ENCODE results near the gene MACROD2.

Gene MACROD2

DNA sequence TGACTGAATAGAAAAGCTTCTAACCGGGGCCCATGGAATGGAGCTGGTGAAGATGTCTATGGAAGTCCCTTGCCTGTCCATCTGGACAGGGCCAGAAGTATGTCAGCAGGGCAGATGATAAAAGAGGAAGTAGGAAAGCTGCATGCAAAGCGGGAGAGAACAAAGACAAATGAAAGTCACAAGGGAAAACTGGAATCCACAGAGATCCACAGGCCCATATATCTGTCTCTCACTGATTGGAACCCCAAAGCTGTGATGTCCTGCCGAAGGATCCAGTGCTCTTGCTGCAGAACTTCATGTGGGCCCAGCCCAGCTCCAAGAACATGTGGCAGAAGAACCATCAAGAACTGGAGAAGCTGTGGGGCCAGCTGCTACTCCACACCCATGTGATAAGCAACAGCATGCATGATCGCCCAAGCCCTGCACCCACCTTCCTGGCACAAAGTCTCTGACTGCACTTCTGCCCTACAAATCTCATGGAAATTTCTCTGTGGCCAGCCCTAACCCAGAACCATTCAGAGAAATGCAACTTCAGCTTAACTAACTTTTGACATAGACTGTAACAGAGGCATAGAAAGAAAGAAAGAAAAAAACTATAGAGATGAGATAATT, 1862.0 kb downstream of the MACROD2 start:
- TF ChIP-seq ZNF70 (CRISPR knock-in tag; IDR thresholded peaks at IDR 0.05) (no peak), ESRRG (CRISPR knock-in tag; IDR thresholded peaks at IDR 0.05) (no peak), BACH2 (CRISPR knock-in tag; IDR thresholded peaks at IDR 0.05; ENCODE audit: borderline replicate concordance) (no peak), CSRNP3 (CRISPR knock-in tag; IDR thresholded peaks at IDR 0.05) (no peak), RARB (CRISPR knock-in tag; IDR thresholded peaks at IDR 0.05) (no peak), GLIS3 (CRISPR knock-in tag; IDR thresholded peaks at IDR 0.05) (no peak), ISL1 (CRISPR knock-in tag; IDR thresholded peaks at IDR 0.05) (no peak), CSDC2 (CRISPR knock-in tag; IDR thresholded peaks at IDR 0.05) (no peak), PPARA (CRISPR knock-in tag; IDR thresholded peaks at IDR 0.05; ENCODE audit: borderline replicate concordance) (no peak), ARNTL (CRISPR knock-in tag; IDR thresholded peaks at IDR 0.05; ENCODE audit: borderline replicate concordance, low read depth) (no peak), TOX (CRISPR knock-in tag; IDR thresholded peaks at IDR 0.05; ENCODE audit: borderline replicate concordance) (no peak), PATZ1 (CRISPR knock-in tag; IDR thresholded peaks at IDR 0.05; ENCODE audit: borderline replicate concordance) (no peak)
- TF ChIP-seq, protein P1, sequence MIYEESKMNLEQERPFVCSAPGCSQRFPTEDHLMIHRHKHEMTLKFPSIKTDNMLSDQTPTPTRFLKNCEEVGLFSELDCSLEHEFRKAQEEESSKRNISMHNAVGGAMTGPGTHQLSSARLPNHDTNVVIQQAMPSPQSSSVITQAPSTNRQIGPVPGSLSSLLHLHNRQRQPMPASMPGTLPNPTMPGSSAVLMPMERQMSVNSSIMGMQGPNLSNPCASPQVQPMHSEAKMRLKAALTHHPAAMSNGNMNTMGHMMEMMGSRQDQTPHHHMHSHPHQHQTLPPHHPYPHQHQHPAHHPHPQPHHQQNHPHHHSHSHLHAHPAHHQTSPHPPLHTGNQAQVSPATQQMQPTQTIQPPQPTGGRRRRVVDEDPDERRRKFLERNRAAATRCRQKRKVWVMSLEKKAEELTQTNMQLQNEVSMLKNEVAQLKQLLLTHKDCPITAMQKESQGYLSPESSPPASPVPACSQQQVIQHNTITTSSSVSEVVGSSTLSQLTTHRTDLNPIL (CRISPR knock-in tag; IDR thresholded peaks at IDR 0.05; ENCODE audit: low read depth), result no peak
- ATAC-seq, result no peak

DNA sequence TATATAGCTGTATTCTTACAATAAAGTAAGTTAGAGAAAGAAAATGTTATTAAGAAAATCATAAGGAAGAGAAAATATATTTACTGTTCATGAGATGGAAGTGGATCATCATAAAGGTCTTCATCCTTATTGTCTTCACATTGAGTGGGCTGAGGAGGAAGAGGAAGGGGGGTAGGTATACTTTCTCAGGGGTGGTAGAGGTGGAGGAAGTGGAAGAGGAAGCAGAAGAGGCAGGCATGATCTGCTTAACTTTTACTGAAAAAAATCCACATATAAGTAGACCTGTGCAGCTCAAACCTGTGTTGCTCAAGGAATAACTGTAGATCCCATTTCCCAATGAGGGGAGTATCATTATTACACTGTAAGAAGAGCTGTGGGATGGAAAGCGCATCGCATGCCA, 1863.7 kb downstream of the MACROD2 start:
- no peak for ATAC-seq
- TF ChIP-seq PPARA (CRISPR knock-in tag; IDR thresholded peaks at IDR 0.05; ENCODE audit: borderline replicate concordance) (no peak), CSRNP3 (CRISPR knock-in tag; IDR thresholded peaks at IDR 0.05) (no peak), ESRRG (CRISPR knock-in tag; IDR thresholded peaks at IDR 0.05) (no peak), ISL1 (CRISPR knock-in tag; IDR thresholded peaks at IDR 0.05) (no peak), ZNF8 (CRISPR knock-in tag; IDR thresholded peaks at IDR 0.05) (no peak), ZNF70 (CRISPR knock-in tag; IDR thresholded peaks at IDR 0.05) (no peak), GLIS3 (CRISPR knock-in tag; IDR thresholded peaks at IDR 0.05) (no peak), SNAI2 (CRISPR knock-in tag; IDR thresholded peaks at IDR 0.05) (no peak), CSDC2 (CRISPR knock-in tag; IDR thresholded peaks at IDR 0.05) (no peak), BACH2 (CRISPR knock-in tag; IDR thresholded peaks at IDR 0.05; ENCODE audit: borderline replicate concordance) (no peak), ZNF565 (CRISPR knock-in tag; conservative IDR thresholded peaks at IDR 0.05; ENCODE audit: low read depth) (no peak), TOX (CRISPR knock-in tag; IDR thresholded peaks at IDR 0.05; ENCODE audit: borderline replicate concordance) (no peak), OSR1 (CRISPR knock-in tag; IDR thresholded peaks at IDR 0.05) (no peak), ARNTL (CRISPR knock-in tag; IDR thresholded peaks at IDR 0.05; ENCODE audit: borderline replicate concordance, low read depth) (no peak), ZFP30 (CRISPR knock-in tag; IDR thresholded peaks at IDR 0.05) (no peak), TCF4 (CRISPR knock-in tag; IDR thresholded peaks at IDR 0.05; ENCODE audit: borderline replicate concordance) (no peak), ZC3H10 (CRISPR knock-in tag; IDR thresholded peaks at IDR 0.05) (no peak), RARB (CRISPR knock-in tag; IDR thresholded peaks at IDR 0.05) (no peak)
- TF ChIP-seq, protein P2, sequence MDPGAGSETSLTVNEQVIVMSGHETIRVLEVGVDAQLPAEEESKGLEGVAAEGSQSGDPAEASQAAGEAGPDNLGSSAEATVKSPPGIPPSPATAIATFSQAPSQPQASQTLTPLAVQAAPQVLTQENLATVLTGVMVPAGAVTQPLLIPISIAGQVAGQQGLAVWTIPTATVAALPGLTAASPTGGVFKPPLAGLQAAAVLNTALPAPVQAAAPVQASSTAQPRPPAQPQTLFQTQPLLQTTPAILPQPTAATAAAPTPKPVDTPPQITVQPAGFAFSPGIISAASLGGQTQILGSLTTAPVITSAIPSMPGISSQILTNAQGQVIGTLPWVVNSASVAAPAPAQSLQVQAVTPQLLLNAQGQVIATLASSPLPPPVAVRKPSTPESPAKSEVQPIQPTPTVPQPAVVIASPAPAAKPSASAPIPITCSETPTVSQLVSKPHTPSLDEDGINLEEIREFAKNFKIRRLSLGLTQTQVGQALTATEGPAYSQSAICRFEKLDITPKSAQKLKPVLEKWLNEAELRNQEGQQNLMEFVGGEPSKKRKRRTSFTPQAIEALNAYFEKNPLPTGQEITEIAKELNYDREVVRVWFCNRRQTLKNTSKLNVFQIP (CRISPR knock-in tag; IDR thresholded peaks at IDR 0.05; ENCODE audit: borderline replicate concordance, low read depth), result no peak
- TF ChIP-seq, protein P1 (CRISPR knock-in tag; IDR thresholded peaks at IDR 0.05; ENCODE audit: low read depth), result no peak
